ENCODE results near the gene ERAL1.
"Not testable (repeated sequence)": the region's sequence is repeated elsewhere in the genome, so short reads cannot be mapped to it uniquely, and the experiment has no call there.

The ERAL1 gene

GRCh38 chr17:28853295-28853694, 1.5 kb upstream of the ERAL1 start:
- DNase-seq (ENCODE audit: low read depth), result no peak

- no peak for DNase-seq (ENCODE audit: low read depth)
Measured at GRCh38 chr17:28855336-28855679, 492 bp downstream of the ERAL1 start.

GRCh38 chr17:28856028-28856574, 1.3 kb downstream of the ERAL1 start:
- DNase-seq (ENCODE audit: low read depth), result no peak

GRCh38 chr17:28857905-28858800, 3.3 kb downstream of the ERAL1 start:
- DNase-seq (ENCODE audit: low read depth), result no peak

GRCh38 chr17:28858801-28859355, 4.1 kb downstream of the ERAL1 start:
- DNase-seq (ENCODE audit: low read depth), result no peak

- DNase-seq (ENCODE audit: low read depth), result no peak
Measured at GRCh38 chr17:28860363-28860808, 5.6 kb downstream of the ERAL1 start.

GRCh38 chr17:28861393-28862203, 6.8 kb downstream of the ERAL1 start:
- no peak for DNase-seq (ENCODE audit: low read depth)

GRCh38 chr17:28862561-28862960, 7.7 kb downstream of the ERAL1 start:
- DNase-seq (ENCODE audit: low read depth), result no peak

GRCh38 chr17:28863953-28864352, 9.1 kb downstream of the ERAL1 start:
- no peak for DNase-seq (ENCODE audit: low read depth)

GRCh38 chr17:28864991-28865849, 10.4 kb downstream of the ERAL1 start:
- no peak for DNase-seq (ENCODE audit: low read depth)

- no peak for DNase-seq (ENCODE audit: low read depth)
Measured at GRCh38 chr17:28865946-28866752, 11.3 kb downstream of the ERAL1 start.

- no peak for DNase-seq (ENCODE audit: low read depth)
Measured at GRCh38 chr17:28867276-28867675, 12.5 kb downstream of the ERAL1 start.

GRCh38 chr17:28871056-28871579, 16.3 kb downstream of the ERAL1 start:
- DNase-seq (ENCODE audit: low read depth), result no peak

GRCh38 chr17:28873839-28874238, 19.0 kb downstream of the ERAL1 start:
- no peak for DNase-seq (ENCODE audit: low read depth)

- DNase-seq (ENCODE audit: low read depth), result no peak
Measured at GRCh38 chr17:28874750-28875149, 19.9 kb downstream of the ERAL1 start.

- DNase-seq (ENCODE audit: low read depth), result no peak
Measured at GRCh38 chr17:28875848-28876550, 21.2 kb downstream of the ERAL1 start.

GRCh38 chr17:28877150-28877711, 22.4 kb downstream of the ERAL1 start:
- not testable (repeated sequence) for DNase-seq (ENCODE audit: low read depth)

- no peak for DNase-seq (ENCODE audit: low read depth)
Measured at GRCh38 chr17:28878158-28878910, 23.5 kb downstream of the ERAL1 start.

GRCh38 chr17:28878981-28879380, 24.2 kb downstream of the ERAL1 start:
- DNase-seq (ENCODE audit: low read depth), result no peak

Data from stimulated activated CD8-positive, alpha-beta memory T cell treated with anti-CD3 and anti-CD28 coated beads, Interleukin-12 subunit alpha, Interleukin-12 subunit beta, amount 100 ng/mL, for 1 hour (primary cell).